HG03439 (cell line): ENCODE results near the gene NCOA6.
"Not testable (repeated sequence)": the region's sequence is repeated elsewhere in the genome, so short reads cannot be mapped to it uniquely, and the experiment has no call there.

Experiments used
- ATAC-seq: cut with Tn5 transposase; IDR thresholded peaks from one replicate; pipeline ENCODE4 v1.9.1; 2021; ENCODE audit warnings: mild to moderate bottlenecking, moderate library complexity; ENCODE audit not compliant: unreplicated experiment

Gene NCOA6

GRCh38 chr20:34724172-34724571, 101.3 kb downstream of the NCOA6 start:
- no peak for ATAC-seq

- not testable (repeated sequence) for ATAC-seq
Observed at GRCh38 chr20:34722560-34722959, 102.9 kb downstream of the NCOA6 start.

DNA sequence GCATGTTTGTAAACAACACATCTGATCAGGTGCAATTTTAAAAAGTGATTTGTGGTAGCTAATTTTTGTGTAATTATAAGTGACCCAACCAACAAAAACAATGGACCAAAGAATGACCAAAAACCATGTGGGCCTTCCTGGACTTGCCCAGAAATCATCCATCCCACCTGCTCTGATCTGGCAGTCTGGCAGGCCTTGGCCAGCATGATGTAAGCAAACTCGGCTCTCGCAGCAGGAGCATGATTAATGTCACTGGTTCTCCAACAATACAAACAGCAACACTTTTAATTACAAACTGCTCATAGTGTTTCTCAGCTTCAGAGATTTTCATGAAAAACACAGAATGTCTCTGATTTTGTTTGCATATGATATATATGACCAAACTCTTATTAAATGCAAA, 105.2 kb downstream of the NCOA6 start:
- no peak for ATAC-seq

- peak; percentile 88 for ATAC-seq
Observed at GRCh38 chr20:34719242-34720017, 106.0 kb downstream of the NCOA6 start.

DNA sequence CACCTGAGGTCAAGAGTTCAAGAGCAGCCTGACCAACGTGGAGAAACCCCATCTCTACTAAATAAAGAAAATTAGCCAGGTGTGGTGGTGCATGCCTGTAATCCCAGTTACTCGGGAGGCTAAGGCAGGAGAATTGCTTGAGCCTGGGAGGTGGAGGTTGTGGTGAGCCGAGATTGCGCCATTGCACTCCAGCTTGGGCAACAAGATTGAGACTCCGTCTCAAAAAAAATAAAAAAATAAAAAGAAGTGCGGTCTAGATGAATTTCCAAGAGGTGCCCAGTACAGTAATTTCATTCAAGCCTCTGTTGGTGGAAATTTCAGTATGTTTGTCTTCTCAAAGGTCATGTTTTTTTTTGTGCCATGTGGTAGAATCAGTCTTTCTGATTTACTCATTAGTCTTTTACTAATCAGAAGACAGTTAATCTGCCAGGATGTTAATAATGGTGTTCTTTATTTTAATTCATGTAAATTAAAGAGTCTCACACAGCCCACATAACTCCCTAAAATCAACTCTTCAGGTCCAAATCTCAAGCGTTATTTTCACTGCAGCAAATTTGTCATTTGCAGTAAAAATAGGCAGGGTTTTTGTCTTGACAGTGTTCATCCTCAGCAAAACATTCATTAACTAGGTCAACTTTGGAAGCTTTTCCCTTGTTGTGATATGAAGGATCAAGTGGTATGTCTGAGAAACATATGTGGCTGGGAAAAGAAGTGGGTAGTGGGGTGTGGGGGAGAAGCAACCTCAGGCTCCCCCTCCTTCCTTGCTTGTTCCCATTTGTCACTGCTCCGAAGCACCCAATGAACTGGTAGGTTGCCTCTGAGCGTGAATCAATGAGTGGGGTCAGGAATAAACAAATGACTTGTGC, 108.0 kb downstream of the NCOA6 start:
- ATAC-seq = no peak

GRCh38 chr20:34716921-34717229, 108.6 kb downstream of the NCOA6 start:
- ATAC-seq = no peak

DNA sequence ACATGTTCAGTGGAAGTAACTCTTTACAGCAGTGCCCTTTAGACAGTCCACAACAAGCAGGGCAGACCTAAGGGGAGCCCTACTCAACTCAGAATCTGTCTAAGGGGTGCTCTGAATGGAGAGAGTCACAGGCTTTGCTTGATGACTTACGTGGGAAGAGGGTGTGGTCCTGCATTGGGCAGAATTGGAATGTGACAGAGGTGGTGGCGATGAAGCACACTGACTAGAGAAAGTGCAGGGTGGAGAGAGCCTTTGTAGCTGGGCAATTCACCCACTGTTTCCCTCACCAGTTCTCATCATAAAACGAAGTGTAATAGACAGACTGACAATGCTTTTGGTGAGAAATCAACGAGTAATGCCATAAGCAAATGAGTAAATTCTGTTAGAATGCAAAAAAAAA, 110.1 kb downstream of the NCOA6 start:
- no peak for ATAC-seq

GRCh38 chr20:34713944-34714515, 111.4 kb downstream of the NCOA6 start:
- not testable (repeated sequence) for ATAC-seq

GRCh38 chr20:34713194-34713943, 112.1 kb downstream of the NCOA6 start:
- ATAC-seq = no peak

DNA sequence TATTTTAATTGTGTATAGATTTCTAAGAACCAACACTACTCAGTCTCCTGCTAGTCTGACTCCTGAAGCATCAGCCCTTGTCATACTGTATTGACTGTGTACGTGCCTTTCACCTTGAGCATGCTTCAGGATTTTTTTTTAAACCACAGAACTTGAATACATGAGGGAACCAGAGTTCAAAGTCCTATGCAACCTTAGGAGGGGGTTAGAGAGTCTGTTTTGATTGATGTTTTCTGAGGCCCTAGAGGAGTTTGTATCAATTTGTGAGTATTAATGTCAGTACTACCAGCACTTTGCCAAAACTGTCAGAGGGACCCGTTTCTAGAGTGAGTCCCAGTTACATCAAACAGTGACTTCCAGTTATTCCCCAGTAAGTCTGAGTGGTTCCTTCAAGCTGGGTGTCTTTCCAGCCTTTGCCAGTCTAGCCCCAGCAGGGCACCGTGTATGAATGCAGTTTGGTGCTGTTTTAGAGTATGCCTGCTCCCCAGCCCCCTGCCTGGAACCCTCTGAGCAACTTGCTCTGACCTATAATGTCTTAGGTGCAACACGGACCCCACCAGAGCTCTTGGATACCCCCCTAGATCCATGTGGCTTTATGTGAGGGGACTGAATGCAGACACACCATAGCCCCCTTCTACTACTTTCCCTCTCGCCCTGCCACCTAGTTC, 112.8 kb downstream of the NCOA6 start:
- ATAC-seq = no peak

GRCh38 chr20:34711813-34712430, 113.5 kb downstream of the NCOA6 start:
- no peak for ATAC-seq

DNA sequence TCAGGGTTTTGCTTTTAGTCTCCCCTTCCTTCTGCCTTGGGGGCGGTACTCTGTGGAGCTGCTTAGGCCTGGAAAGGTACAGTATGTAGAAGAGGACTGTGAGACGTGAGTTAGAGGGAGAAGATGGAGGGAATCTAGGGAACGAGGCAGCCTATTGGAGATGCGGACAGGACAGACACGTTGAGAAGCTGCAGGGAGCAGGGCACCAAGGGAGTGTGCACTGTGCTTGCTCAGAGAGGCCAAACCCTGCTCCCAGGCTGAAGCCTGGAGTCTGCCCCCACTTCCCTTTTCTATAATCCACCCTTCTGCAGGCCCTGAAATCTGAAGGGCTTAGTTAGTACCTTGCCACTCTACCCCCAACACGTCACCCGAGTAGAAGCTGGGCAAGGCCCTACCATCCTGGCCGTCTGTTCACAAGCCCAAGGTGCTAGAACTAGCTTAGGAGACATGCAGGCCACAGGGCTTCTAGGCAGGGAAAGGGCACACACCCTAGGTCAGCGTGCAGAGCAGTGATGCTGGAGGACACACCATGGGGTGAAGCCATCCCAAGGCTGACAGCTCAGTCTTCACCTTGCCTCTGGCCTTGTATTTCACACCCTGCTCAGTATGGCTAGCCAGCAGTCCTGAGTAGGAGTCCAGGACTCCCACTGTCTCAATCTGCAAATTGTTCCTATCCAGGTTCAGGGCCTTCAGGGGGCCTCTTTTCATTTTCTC, 114.4 kb downstream of the NCOA6 start:
- no peak for ATAC-seq

GRCh38 chr20:34710568-34710839, 114.9 kb downstream of the NCOA6 start:
- ATAC-seq = no peak

GRCh38 chr20:34709831-34710567, 115.5 kb downstream of the NCOA6 start:
- peak; percentile 33 for ATAC-seq

DNA sequence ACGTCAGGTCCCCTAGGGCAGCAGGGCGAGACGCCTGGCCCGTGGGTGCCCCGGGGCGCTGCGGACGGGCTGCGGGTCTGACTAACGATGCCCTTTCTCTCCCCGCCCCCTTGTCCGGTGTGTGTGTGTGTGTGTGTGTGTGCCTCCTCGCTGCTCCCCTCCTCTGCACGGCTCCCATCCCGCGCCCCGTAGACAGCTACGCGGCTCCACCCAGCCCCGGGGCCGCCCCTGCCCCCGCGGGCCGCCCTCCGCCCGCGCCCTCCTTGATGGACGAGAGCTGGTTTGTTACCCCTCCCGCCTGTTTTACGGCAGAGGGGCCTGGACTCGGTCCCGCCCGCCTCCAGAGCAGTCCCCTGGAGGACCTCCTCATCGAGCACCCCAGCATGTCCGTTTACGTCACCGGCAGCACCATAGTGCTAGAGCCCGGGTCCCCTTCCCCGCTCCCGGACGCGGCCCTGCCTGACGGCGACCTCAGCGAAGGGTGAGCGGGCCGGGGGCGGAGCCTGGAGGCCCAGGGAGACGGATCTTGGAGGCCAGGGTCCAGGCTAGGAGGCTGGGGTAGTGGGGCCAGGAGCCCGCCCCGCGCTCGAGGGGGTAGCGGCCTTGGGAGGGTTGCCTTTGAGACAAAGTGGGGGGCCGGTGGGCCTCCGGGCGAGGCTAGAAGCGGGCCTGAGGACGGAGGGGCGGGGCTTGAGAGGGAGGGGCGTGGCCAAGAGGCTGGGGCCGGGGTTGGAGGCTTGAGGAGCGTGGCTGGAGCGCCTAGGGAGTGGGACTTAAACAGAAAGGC, 116.2 kb downstream of the NCOA6 start:
- peak; percentile 47 for ATAC-seq

DNA sequence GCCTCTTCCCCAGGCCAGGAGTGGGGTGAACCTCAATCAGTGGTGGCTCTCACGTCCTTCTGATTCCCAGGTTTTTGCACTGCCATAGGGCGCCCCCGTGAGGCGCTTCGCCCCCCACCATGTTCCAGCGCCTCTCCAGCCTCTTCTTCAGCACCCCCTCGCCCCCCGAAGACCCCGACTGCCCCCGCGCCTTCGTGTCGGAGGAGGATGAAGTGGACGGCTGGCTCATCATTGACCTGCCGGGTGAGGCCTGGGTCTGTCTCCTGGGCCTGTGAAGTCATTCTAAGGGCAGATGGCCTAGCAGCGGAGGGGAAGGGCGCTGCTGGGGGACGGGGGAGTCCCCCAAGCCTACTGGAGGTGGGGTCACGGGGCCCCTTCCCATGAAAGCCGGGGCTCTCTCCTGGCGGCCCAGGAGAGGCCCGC, 116.8 kb downstream of the NCOA6 start:
- peak; percentile 9 for ATAC-seq

DNA sequence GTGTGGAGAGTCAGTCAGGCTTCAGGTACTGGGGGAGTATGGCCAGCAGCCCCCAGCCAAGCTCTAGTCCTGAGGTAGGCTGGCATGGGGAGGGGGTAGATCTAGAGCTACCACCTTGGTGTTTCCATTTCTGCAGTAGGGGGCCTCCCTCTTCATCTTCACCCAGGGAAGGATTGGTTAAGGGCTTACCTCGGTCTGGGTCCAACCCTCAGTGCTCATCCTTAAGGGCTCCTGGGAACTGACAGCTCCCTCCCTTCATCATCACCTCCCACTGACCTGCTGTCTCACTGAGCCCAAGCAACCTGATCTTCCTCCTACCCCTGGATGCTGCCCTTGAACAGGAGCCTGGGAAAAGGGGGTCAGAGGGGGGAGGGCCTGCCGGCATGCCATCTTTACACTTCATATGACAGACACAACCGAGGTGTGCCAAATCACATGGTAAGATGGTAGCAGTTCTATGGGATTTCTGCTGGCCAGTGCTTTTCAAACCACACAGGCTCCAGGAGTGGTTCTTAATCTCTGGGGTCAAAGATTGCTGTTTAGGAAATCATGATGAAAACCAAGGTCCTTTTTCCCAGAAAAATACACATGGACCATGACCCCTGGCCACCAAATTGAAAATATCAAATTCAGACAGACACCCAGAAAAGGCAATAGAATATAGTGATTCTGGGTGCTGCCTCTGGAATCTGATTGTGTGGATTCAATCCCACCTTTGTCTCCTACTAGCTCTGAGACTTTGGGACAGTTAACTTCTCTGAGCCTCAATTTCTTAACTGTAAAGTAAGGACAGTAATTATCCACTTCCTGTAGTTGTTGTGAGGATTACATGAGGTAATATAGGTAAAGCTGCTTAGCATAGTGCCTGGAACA, 118.3 kb downstream of the NCOA6 start:
- no peak for ATAC-seq
